ENCODE measurements around the gene MUC4. TPM values are rescaled to one million over a fixed set of nuclear protein-coding genes. Genes with fewer than 3 reads are reported as not detected.

Gene MUC4
- total and polyA plus RNA-seq, 9 of the 15 experiments (the other 6 are each of a cell fraction or from before 2014, with no cell fraction given): under 0.01 to 0.21 (median 0.10) TPM; not detected in 4

GRCh38 chr3:195806211-195806915 lies 5.4 kb downstream of the MUC4 start:
- no peak for ATAC-seq
- Histone ChIP-seq H4K20me1 (replicated peaks; ENCODE audit: control insufficient read depth, insufficient read depth, low read length) (no peaks in the 10 kb centered on the region), H2AFZ (ENCODE audit: low read depth, low read length) (peak overlapping the region; percentile 5; the same call in 1 of the 2 replicates), H3K4me3 (no peak overlapping the region), H3K79me2 (ENCODE audit: control insufficient read depth, insufficient read depth, low read length) (no peaks in the 10 kb centered on the region), H3K4me2 (ENCODE audit: insufficient read depth, low read length) (no peak overlapping the region), H3K9me1 (ENCODE audit: control insufficient read depth, insufficient read depth, low read length) (no peaks in the 10 kb centered on the region), H3K27me3 (ENCODE audit: control insufficient read depth in 2 of 2, insufficient read depth in 2 of 2, low read length in 2 of 2) (no peaks in the 10 kb centered on the region), H3K9me3 (replicated peaks; ENCODE audit: control insufficient read depth, insufficient read depth, low read depth, low read length) (no peaks in the 10 kb centered on the region), H3K9ac (ENCODE audit: insufficient read depth in 1 of 2, low read depth in 2 of 2, low read length in 2 of 2) (peak overlapping the region in 1 of 2 experiments; percentile 76; a peak in 2 of 4 replicates), H3K36me3 (ENCODE audit: control insufficient read depth, insufficient read depth, low read length) (no peaks in the 10 kb centered on the region), H3K4me1 (replicated peaks in 1 of 2; ENCODE audit: control insufficient read depth in 2 of 2, insufficient read depth in 2 of 2, low read length in 2 of 2) (peaks cover 44 to 68% of the 10 kb centered on the region in 2 experiments), H3K27ac (ENCODE audit: extremely low read depth, low read depth, low read length) (no peak overlapping the region)
- no TSS peak for BruUV-seq (replicated peaks)
- DNase-seq (ENCODE audit: extremely low read depth in 1 of 4, low spot score in 3 of 4): no peak
- ChIA-PET POLR2A (interaction anchor here (0.7 to 2.0 kb wide), 5 partner anchors 8 to 94 kb away, joined by 3 to 12 read pairs (median 5); no protein-coding TSS in a partner anchor), CTCF (ENCODE audit: low intra/inter-chr PET ratio) (no interaction called here)
- intact Hi-C loops (cut with micrococcal nuclease) (no loop called here), in situ Hi-C loops (cut with MboI) (no loop called here)
- FAIRE-seq: no peak
- 59% methylated on average over 11 of the region's 11 CpGs for WGBS (ENCODE audit: insufficient coverage, low coverage, missing lambda C conversion rate)
- TF ChIP-seq POLR2B (IDR thresholded peaks at IDR 0.05; ENCODE audit: low read depth, partially characterized antibody) (no peak), ZNF507 (tag; conservative IDR thresholded peaks at IDR 0.05) (no peak), CBX8 (IDR thresholded peaks at IDR 0.05; ENCODE audit: borderline replicate concordance, extremely low read depth, low read depth, low read length, poor library complexity, severe bottlenecking) (no peak), PKNOX1 (IDR thresholded peaks at IDR 0.05) (peak; percentile 15; the same call in 1 of the 2 replicates)
- TF ChIP-seq, protein P1, sequence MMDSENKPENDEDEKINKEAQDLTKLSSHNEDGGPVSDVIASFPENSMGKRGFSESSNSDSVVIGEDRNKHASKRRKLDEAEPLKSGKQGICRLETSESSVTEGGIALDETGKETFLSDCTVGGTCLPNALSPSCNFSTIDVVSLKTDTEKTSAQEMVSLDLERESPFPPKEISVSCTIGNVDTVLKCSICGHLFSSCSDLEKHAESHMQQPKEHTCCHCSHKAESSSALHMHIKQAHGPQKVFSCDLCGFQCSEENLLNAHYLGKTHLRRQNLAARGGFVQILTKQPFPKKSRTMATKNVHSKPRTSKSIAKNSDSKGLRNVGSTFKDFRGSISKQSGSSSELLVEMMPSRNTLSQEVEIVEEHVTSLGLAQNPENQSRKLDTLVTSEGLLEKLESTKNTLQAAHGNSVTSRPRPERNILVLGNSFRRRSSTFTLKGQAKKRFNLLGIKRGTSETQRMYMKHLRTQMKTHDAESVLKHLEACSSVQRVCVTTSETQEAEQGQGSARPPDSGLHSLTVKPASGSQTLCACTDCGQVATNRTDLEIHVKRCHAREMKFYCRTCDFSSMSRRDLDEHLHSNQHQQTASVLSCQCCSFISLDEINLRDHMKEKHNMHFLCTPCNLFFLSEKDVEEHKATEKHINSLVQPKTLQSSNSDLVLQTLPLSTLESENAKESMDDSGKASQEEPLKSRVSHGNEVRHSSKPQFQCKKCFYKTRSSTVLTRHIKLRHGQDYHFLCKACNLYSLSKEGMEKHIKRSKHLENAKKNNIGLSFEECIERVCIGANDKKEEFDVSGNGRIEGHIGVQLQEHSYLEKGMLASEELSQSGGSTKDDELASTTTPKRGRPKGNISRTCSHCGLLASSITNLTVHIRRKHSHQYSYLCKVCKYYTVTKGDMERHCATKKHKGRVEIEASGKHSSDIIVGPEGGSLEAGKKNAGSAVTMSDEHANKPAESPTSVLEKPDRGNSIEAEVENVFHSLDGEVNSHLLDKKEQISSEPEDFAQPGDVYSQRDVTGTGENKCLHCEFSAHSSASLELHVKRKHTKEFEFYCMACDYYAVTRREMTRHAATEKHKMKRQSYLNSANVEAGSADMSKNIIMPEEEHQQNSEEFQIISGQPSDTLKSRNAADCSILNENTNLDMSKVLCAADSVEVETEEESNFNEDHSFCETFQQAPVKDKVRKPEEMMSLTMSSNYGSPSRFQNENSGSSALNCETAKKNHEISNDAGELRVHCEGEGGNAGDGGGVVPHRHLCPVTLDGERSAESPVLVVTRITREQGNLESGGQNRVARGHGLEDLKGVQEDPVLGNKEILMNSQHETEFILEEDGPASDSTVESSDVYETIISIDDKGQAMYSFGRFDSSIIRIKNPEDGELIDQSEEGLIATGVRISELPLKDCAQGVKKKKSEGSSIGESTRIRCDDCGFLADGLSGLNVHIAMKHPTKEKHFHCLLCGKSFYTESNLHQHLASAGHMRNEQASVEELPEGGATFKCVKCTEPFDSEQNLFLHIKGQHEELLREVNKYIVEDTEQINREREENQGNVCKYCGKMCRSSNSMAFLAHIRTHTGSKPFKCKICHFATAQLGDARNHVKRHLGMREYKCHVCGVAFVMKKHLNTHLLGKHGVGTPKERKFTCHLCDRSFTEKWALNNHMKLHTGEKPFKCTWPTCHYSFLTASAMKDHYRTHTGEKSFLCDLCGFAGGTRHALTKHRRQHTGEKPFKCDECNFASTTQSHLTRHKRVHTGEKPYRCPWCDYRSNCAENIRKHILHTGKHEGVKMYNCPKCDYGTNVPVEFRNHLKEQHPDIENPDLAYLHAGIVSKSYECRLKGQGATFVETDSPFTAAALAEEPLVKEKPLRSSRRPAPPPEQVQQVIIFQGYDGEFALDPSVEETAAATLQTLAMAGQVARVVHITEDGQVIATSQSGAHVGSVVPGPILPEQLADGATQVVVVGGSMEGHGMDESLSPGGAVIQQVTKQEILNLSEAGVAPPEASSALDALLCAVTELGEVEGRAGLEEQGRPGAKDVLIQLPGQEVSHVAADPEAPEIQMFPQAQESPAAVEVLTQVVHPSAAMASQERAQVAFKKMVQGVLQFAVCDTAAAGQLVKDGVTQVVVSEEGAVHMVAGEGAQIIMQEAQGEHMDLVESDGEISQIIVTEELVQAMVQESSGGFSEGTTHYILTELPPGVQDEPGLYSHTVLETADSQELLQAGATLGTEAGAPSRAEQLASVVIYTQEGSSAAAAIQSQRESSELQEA (IDR thresholded peaks at IDR 0.05; ENCODE audit: low read depth): no peak

All from K562 (cell line).